Hepatic stellate cell (primary cell): ENCODE measurements around the gene SPDYE2.
"Not testable (repeated sequence)": the region's sequence is repeated elsewhere in the genome, so short reads cannot be mapped to it uniquely, and the experiment has no call there.

ENCODE experiments used
- DNase-seq: peaks from one replicate; pipeline ENCODE4 v3.0.0; 2011; ENCODE audit warnings: low spot score

Gene SPDYE2, protein sequence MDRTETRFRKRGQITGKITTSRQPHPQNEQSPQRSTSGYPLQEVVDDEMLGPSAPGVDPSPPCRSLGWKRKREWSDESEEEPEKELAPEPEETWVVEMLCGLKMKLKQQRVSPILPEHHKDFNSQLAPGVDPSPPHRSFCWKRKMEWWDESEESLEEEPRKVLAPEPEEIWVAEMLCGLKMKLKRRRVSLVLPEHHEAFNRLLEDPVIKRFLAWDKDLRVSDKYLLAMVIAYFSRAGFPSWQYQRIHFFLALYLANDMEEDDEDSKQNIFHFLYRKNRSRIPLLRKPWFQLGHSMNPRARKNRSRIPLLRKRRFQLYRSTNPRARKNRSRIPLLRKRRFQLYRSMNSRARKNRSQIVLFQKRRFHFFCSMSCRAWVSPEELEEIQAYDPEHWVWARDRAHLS

DNA sequence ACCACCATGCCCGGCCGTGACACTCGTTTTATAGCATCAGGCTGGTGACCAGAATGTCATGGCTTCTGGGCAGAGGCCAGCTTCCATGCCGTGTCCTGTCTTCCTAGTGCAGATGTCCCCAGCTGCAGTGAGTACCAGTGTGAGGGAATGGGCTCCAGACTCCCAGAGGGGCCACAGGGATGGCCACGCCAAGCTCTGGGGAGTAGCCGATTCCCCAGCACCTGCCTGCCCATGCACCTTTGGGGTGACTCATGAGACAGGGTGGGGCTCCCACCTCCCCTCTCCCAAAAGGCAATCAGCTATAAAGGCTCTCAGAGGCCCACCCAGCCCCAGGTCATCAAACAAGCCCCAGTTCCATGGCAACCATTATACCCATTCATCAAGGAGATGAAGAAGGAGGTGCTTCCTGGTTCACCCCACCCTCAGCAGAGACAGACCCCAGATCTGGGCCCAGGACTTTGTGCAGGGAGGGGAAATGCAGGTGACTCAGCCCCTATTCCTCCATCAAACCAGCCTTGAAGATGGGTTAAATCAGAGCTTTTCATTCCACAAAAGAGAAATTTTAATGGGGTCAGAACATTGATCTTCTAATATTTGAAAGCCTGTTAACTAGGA, at the start of gene SPDYE2:
Gene SPDYE2, plus strand, starts transcription at position 419 of the 615 bp plus-strand sequence. CDS start 2,030 bp downstream, outside the sequence.
- DNase-seq = not testable (repeated sequence)

DNA sequence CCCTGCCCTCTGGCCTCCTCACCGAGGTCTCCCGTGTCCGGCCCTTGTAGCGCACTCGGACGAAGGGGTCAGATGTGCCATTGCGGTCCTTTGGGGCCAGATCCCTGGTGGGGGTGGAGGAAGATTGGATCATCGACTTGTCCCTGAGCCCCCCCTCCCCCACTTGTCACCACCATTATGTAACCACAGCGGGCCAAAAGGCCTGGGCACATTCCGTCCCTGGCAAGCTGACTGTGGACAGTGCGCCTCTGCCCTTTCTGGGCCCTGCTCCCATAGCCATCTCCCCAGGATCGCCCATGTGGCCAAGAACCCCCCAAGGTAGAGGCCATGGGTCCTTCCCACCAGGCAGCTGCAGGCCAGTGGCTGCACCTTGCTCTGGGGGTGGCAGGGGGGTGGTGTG, 47.9 kb upstream of the SPDYE2 start:
- not testable (repeated sequence) for DNase-seq

DNA sequence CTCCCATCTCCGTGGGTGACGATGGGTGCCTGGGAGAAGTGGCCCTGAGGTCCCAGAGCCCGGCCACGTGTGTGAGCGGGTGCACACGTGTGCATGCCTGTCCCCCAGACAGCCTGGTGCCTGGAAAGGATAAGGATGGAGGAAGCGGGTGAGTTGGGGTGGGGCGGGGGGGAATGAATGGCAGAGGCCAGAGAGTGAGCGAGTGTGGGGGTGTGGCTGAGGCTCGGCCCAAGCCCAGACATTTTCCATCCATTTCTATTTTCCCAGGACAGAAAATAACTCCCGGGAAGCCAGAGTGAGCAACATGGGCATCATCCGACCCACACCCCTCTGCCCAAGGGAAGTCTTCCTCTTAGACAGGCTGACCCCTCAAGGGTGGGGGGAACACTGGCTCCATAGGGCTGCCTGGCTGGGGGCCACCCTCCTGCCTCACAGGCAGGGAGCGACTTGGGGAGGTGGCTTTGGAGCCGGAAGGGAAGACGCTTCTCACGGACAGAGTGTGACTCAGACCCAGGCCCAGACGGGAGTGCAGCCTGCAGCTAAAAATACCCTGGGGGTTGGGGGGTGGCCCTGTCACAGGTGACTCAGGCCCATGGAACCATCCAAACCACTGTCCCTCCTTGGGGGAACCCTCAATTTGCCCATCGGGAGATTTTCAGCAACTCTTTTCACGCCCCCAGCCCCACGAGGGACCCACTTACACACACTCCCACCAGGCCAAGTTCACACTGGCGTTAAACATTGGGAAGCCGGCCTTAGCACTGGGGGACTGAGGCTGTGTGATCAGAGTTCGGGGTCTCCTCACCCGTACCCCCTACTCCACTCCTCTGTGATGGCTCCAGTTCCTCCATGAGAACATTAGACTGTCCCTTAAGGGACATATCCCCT, 45.5 kb upstream of the SPDYE2 start:
- not testable (repeated sequence) for DNase-seq

DNA sequence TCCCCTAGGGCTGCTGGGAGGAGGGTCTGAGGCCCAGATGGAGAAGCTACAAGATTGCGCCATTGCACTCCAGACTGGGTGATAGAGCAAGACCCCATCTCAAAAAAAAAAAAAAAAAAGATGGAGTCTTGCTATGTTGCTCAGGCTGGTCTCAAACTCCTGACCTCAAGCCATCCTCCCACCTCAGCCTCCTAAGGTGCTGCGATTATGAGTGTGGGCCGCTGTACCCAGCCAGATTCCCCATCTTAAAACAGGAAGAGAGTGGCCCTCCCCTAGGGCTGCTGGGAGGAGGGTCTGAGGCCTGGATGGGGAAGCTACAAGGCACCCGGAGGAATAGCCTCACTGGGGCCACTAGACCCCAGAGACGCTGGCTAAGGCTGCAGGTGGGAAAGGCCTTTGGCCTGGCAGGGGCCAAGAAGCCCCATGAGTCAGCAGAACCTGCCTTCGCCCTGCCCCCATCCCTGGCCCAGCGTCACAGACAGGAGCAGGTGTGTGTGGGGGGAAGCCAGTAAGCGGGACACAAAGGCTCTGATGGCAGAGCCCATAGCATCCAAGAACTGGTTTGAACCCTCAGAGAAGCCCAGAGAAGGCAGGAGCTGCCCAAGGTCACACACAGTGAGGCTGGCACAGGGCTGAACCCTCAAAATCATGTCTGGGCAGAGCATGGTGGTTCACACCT, 43.5 kb upstream of the SPDYE2 start:
- DNase-seq = not testable (repeated sequence)

DNA sequence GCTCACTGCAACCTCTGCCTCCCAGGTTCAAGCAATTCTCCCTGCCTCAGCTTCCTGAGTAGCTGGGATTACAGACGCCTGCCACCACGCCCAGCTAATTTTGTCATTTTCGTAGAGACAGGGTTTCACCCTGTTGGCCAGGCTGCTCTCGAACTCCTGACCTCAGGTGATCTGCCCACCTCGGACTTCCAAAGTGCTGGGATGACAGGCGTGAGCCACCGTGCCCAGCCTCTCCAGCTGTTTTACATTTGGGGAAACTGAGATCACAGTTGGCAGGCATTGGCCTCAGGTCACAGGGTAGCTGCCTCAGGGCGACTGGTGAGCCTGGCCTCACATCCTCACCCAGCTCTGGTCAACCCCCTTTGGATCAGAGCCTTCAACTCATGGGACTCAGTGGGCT, 40.5 kb upstream of the SPDYE2 start:
- DNase-seq = not testable (repeated sequence)

DNA sequence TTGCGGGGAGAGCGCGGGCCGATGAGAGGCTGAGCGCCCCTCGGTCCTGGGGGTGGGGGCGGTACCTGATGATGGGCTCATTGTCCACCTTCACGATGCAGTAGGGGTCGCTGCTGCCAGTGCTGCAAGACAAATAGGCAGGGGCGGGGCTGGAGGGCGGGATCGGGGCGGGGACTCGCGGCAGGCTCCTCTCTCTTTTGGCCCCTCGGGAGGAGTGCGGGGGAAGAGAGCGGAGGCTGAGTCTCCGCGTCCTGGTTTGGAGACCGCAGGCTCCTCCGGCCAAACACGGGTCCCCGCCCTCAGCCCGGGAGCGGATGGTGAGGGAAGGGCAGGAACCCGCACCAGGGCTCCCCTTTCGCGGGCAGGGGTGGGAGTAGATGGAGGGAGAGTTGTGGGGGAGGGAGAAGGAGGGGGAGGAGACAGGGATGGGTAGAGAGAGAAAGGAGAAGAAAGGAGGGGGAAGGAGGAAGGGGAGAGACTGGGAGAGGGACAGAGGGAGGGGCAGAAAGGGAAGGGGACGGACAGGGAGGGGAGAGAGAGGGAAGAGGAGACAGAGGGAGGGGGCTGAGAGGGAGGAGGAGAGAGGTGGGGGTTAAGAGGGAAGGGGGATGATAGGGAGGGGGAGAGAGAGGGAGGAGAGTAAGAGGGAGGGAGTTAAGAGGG, 39.0 kb upstream of the SPDYE2 start:
- not testable (repeated sequence) for DNase-seq

DNA sequence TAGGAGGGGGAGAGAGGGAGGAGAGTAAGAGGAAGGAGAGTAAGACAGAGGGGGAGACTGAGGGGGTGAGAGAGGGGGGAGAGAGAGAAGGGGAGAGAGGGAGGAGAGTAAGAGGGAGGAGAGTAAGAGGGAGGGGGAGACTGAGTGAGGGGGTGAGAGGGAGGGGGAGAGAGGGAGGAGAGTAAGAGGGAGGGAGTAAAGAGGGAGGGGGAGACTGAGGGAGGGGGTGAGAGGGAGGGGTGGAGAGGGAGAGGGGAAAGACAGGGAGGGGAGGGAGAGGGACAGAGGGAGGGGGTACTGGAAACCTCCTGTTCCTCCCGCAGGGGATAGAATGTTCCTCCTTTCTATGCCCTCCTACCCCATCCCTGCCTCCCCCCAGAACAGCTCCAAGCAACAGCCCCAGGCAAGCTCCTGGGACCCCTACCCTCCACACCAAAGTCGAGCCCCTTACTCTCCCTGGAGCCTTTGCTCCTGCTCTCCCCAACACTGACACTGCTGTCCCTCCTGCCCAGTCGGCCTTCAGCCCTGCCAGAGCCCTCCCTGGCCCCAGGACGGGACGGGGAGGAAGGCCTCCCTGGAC, 38.3 kb upstream of the SPDYE2 start:
- not testable (repeated sequence) for DNase-seq

DNA sequence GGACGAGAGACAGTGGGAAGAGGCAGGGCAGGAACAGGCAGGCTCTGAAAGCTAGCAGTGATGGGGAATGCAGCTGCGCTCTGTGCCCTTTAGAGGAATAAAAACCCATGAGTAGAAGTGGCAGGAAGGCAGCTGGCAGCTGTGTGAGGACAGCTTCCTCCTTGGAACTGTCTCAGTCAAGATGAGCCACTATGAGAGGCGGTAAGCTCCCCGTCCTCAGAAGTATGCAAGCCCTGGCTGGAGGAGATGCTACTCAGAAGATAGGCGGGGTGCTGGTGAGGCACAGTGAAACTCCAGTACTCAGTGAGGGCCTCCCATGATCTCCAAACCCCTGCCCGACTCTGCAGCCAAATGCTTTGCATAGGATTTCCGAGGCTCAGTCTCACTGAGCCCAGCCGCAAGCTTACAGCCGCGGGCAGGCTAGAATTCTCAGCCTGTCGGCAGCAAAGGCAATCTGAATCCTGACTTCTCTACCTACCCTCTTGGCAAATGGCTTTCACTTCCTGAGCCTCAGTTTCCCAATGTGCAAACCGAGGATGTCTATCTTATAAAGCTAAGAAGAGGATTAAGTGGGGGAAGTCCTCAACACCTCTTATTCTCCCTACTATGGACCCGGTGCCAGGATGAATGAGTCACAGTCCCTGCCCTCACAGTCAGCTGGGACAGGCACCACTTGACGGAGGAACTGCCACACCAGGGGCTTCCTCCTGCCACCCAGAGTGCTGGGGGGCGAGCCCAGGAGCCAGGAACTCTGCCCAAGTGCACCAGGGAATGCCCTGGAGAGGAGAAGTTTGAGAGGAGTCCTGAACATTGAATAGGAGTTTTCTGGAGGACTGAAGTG, 35.9 kb upstream of the SPDYE2 start:
- not testable (repeated sequence) for DNase-seq

DNA sequence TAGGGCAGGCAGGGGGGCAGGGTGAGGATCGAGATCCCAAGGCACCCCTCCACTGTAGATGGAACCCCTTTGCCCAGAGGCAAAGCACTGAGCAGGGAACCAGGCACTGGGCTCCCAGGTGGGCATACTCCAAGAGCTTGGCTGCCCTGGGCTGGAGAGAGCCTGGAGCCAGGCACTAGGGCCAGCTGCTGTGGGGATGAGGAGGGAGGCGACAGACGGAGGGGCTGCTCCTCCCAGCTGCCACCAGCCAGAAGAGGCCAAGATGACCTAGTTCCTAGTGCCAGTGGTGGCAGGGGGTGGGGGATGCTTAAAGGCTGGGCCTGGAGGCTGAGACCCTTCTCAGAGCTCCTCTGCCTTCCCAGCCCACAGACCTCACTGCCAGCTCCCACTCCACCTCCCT, 35.1 kb upstream of the SPDYE2 start:
- DNase-seq = not testable (repeated sequence)

DNA sequence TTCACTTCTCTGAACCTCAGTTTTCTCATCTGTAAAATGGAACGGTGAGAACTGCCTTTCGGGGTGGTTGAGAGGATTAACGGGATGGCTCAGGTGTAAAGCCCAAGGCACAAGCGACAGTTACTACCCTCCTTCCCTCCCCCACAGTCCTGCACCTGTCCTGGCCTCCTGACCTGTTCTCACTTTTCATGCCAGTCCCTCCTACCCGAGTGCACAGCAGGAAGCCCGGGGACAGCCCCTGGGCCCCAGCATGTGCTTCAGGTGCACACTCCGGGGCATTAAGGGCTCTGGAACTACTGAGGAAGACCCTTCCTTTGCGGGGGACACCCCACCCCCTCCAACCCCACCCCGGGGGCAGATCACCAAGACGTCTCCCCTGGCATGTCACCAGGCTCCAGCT, 34.1 kb upstream of the SPDYE2 start:
- not testable (repeated sequence) for DNase-seq

DNA sequence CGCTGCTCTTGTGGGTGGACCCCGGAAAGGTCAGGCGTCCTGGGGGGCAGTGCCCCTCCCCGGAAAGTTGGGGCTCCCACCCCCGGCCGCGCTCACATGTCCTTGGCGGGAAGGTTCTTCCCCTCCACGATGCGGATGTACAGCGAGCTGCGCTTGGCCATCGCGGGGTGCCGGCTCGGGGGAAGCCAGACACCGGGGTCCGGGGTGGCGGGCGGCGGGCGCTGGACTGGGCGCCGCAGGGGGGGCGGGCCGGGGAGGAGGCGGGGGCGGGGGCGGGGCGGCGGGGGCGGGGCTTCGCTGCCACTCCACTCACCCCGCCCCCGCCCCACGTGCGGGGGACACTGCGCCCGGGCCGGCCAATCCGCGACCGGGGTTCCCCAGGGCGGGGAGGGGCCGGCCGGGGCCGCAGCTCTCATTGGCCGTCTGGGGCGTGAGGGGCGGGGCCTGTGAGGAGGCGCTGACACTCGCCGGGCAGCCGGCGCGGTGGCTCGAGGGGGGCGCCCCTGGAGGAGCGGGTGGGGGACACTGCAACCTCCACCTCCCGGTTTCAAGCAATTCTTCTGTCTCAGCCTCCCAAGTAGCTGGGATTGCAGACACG, 33.4 kb upstream of the SPDYE2 start, which contains the start of gene RASA4B:
Gene RASA4B, minus strand, starts transcription at position 228 of the 598 bp plus-strand sequence. Its CDS starts 67 bp downstream, at position 161.
- DNase-seq = not testable (repeated sequence)

DNA sequence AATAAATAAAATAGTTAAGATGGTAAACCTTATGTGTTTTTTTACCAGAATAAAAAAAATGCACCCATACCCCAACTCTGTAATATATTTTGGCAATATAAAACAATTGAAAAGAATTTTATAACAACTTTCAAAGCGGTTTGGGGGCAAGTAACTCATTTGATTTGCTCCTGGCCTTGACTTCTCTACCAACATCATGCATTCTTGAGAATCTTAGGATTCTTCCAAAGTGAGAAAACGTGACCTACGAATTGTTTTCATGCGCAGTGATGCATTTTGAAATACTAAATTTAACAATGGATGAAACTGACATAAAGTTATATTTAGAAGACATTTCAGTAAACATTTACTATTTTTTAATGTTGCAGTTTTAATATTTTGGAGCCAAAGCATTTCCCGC, 30.2 kb upstream of the SPDYE2 start:
- not testable (repeated sequence) for DNase-seq

DNA sequence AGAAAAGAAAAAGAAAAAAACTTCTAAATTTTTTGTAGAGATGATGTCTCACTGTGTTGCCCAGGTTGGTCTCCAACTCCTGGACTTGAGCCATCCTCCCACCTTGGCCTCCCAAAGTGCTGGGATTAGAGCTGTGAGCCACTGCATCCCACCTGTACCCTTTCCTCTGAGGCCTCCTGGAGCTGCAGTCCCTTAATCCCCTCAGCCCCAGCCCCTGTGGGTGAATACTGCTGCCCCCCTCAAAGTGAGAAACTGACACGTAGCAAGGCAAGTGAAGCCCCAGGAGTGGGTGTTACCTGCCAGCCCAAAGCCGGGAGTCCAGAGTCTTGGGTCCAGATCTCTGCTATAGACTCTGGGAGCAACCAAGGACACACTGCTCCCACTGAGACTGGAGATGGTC, 26.2 kb upstream of the SPDYE2 start:
- DNase-seq = not testable (repeated sequence)

DNA sequence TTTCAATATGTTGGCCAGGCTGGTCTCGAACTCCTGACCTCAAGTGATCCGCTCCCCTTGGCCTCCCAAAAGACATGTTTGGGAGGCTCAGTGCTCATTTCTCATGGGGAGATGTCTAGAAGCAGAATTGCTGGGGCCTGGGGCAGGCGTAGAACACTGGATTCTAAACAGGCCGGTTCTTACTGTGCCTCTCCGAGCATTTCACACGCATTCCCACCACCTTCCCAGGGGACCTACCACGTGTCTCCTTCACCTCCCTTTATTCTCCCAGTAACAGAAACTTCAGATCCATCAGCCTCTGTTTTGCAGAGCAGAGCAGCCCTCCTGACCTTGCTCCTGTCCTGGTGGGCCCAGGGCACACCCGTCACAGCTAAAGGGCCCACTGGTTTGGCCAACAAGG, 23.8 kb upstream of the SPDYE2 start:
- not testable (repeated sequence) for DNase-seq

DNA sequence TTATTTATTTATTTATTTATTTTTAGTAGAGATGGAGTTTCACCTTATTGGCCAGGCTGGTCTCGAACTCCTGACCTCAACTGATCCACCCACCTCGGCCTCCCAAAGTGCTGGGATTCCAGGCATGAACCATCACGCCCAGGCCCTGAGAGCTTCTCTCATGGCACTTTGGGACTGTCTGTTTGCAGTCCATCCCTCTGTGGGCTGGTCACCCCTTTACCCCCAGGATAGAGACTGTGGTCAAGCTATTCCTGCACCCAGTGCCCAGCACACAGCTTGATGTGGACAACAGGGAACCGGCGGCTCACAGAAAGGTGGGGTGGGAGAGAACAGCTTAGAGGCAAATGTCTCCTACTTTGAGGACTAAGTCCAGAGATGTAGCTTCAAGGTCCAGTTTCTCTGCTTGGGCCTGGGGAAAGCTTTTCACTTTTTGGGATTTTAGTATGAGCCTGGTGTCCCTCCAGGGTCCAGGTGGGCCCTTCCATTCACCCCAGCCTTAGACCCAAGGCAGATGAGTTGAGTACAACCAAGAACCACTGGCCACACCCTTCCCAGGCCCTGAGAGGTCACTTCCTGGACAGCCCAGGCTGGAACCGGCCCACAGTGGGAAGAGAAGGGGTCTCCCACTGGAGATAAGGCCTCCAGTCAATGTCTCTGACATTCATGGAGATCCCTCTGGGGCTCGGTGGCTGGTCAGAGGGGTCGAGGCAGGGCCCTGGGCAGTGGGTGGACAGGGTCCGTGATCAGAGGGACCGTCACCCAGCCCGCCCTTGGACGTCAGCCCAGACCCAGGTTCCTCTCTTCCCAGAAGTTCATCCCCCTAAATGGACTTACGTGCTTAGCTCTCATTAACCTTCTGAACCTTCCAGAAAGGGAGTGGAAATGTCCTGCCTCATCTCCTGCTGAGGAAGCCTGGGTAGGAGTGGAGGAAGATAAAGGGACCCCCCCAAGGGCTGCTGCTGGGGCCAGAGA, 22.9 kb upstream of the SPDYE2 start:
- not testable (repeated sequence) for DNase-seq

DNA sequence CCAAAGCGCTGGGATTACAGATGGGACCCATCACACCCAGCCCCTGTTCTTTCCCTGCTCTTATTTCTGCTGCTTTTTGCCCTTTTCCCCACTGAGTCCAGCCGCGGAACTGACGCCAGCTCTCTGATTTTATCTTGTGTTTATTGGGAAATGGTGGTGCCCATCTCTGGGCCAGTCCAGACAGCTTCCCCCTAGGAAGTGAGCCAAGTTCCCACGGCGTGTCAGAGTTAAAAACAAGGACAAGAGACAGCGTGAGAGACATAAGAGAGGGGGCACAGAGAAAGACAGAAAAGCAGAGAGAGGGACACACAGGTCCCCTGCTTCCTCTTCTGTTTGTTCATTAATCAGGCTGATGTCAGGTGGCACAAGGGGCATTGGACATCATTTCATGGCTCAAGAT, 19.4 kb upstream of the SPDYE2 start:
- not testable (repeated sequence) for DNase-seq

DNA sequence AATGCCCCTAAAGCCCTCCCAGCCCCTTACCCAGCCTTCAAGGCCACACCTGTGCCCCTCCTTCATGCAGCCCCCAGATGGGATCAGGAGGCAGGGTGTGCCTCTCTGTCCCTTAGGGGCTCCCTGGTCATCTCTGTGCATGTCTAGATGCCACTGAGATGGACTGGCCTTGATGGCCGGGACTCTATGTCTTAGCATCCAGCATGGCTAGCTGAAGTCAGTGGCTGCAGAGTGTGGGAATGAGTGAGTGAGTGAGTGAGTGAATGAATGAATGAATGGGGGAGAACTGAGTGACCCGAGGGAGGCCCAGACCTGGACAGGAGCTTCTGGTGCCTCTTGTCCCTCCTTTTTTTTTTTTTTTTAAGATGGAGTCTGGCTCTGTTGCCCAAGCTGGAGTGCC, 18.9 kb upstream of the SPDYE2 start:
- not testable (repeated sequence) for DNase-seq

DNA sequence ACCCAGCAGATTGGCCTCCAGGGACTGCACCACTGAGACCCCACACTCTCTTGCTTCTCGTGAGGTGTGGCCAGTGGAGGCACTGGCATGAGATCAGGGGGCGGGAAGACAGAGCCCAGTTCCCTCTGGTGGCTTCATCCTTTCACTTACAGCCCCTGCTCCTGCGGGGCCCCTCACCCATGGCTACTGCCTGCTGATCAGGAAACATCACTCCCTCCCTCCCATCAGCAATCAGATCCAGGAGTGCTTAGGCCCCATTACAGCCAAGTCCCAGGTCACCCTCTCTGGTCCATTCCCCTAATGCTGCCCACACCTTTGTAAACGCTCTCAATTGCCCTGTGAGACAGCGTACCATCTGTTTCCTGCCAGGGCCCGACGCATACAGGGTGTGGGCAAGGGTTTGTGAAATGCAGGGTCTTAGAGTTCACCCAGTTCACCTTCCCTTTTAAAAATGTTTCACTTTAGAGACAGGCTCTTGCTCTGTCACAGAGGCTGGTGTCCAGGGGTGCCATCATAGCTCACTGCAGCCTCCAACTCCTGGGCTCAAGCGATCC, 15.9 kb upstream of the SPDYE2 start:
- not testable (repeated sequence) for DNase-seq
